HG03097 (cell line): Measurements from ENCODE around the gene NTN4.
"Not testable (repeated sequence)": the region's sequence is repeated elsewhere in the genome, so short reads cannot be mapped to it uniquely, and the experiment has no call there.

Experiments
- ATAC-seq: cut with Tn5 transposase; IDR thresholded peaks from one replicate; pipeline ENCODE4 v1.9.1; 2021; ENCODE audit not compliant: unreplicated experiment, low FRiP score

The NTN4 gene

DNA sequence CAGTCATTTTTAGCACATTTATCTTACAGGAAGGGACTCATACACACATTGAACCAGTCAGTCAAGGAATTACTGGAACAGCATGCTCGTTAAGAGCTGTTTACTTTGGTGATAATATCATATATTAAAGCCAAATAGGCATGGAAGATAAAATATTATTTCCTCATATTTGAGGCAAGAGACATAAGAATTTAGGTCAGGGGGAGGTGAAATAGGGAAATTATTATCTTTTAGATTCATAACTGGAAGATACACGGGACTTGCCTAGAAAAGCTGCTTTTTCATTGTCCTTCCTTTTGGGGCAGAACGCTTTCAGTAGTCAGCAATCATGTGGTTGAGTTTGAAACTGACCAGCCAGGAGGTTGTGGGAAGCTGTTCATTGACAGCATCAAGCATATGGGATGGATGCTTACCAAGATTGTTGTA, 72.5 kb downstream of the NTN4 start:
- ATAC-seq, result no peak

DNA sequence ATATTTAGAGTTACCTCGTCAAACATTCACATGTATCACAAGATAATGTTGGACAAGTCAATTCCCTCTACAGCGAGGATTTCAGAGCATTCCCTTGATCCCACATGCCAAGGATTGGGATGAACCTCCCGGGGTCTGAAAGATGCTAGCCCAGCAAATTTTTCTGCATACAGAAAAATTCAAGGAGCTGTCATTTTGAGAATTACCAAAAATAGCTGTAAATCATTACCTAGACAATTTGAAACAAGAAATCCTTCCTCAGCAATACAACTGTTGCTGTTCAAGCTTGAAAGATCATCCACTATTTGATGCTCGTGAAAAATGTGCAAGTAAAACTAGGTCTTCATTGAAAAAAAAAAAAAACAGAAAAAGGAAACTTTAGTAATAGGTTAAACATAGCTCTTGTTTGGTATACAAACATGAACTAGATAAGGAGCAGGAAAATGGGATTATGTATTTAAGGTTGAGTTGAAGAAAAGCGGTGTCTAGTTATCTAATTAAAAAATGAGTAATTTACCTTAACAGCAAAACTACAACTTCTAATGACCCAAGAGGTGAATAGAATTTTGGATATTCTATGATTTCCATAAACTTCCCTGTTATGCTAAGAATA, 73.1 kb downstream of the NTN4 start:
- no peak for ATAC-seq

DNA sequence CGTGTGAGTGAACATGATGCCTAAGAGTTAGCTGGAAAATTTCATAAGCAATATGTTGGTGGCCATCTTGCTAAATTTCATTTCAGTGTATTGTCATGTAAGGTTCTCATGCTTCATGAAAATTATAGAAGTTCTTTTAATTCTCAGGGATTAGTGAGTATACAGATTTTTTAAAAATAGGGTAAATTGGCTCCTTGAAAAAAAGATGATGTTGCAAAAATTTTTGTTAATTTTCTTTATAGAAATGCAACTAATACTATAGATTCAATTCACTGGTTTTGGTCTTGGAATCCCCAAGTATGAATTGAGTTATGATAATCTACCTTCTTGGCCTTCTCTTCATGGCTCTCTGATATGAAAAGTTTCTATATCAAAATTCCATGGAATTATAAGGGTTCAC, 75.4 kb downstream of the NTN4 start:
- ATAC-seq, result no peak

DNA sequence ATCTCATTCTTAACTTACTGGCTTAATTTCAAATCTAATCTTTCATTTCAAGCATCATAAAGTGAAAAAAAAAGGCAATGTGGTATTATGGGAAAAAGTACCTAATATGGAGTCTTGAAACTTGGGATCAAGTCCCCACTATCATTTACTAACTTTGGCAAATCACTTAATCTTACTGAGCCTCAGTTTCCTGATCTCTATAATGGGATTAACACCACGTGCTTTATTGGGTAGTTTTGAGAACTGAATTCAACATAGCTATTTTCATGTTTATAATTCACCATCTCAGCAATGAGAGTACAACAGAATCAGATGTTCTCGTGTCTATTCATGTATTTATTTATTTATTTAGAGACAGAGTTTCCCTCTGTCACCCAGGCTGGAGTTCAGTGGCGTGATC, 78.3 kb downstream of the NTN4 start:
- no peak for ATAC-seq

DNA sequence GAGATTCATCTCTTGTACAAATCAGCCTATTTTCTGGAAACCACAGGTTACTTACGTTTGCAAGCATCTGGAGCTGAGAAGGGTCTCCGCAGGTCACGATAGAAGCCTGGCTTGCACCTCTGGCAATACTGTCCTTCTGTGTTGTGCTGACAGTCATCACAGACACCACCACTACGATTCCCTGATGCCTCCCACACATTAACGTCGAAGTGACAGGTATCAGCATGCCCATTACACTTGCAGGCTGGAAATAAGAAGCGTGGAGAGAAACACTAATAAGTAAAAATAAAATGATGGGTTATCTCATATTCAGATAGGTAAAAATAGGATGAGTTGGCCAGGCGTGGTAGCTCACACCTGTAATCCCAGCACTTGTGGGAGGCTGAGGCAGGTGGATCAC, 80.2 kb downstream of the NTN4 start:
- ATAC-seq, result no peak

DNA sequence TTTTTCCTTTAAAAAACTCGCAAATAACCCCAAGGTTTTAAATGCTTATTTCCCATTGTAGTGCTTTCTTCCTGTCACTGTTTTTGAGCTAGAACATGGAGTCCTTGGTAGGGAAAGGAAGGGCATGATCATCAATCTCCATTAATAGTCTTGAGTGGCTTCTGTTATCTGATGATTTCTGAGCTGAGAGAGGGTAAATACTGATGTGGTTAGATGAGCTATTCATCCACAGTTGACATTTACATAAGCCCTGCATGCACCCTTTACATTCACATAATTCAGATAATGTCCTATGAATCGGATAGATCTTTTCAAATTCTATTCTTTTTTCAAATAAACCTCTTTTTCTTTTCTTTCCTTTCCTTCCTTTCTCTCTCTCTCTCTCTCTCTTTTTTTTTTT, 81.4 kb downstream of the NTN4 start:
- no peak for ATAC-seq

DNA sequence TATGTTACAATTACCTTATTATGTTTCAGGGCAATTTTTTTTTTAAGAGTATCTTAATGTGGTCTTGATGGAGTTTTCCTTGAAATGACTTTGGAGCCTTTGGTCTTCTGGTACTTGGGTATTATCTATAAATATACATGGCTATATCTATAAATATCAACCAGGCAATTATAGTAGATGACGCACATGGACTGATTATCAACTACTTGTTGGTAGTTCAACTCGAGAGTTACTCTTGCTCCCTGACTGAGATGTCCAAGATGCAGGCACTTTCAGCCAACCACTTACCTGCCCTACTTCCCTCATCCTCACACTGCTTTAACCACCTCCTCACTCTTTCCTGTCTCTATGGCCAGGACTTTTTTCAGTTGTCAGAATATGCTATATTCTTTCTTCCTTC, 85.4 kb downstream of the NTN4 start:
- no peak for ATAC-seq

DNA sequence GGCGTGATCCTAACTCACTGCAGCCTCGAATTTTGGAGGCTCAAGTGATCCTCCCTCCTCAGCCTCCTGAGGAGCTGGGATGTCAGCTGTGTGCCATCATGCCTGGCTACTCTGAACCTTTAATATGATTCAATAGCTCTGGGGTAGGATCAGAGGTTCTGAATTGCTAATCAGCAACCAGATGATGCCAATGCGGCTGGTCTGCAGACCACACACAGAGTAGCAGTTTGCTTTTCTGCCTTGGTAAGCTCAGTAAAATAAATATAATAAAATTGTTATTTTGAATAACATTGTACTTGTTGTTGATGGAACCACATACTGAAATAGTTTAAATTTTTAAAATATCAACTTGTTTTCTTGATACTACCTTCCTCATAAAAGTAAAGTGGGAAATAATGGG, 86.6 kb downstream of the NTN4 start:
- no peak for ATAC-seq

DNA sequence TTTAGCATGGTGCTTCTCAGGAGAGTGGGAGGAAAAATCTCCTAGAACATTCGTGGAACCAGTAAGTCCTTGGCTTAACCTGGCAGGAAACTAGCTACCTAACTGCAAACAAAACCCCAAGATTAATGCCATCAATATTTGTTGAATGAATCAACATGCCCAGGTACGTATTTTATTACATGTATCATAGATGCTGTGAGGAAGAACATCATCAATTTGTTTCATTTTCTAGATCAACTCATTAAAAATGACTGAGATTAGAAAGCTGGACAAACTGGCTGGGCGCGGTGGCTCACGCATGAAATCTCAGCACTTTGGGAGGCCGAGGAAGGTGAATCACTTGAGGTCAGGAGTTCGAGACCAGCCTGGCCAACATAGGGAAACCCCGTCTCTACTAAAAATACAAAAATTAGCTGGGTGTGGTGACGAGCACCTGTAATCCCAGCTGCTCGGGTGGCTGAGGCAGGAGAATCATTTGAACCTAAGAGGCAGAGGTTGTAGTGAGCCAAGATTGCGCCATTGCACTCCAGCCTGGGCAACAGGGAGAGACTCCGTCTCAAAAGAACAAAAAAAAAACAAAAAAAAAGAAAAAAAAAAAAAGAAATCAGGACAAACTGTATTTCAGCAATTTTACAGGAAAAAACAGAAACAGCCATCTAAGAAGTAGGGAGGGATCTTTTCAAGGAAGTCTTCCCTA, 88.7 kb downstream of the NTN4 start:
- ATAC-seq, result no peak

DNA sequence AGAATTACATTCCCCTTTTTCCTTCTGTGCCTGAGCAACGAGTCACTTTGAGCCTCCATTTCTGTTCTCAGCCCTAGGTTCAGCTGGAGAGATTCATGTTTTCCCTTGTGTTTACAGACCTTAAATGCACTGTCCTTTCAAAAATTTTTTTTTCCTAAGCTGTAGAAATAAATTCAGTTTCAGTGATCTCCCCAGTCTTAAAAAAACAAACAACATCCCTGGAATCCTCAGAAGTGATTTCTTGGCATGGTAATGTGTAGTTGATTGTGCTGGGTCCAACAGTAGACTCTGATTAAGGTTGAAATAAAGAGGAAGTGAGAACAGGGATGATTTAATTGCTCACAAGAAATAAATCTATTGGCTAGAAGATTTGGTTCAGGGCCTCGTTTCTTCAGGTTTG, 89.3 kb downstream of the NTN4 start:
- ATAC-seq, result no peak

DNA sequence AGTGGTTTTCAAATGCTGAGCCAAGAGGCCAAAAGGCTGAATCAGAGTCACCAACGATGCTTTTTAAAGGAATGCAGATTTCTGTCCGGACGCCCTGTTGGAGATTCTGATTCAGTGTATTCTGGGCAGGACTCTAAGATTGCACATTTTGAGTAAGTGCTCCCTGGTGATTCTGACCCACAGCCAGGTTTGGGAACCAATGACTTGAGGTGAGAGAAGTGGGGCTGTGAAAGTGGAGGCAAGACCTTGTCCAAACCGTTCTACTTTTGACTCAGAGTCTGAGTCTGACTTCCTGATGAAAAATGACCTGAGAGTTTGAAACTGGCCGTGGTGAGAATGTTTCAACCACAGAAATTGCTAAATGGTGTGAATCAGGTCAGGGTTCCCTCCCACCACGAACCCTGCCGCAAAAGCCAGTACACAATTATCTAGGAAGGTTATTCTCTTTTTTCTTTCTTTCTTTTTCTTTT, 90.2 kb downstream of the NTN4 start:
- peak; percentile 96 for ATAC-seq

DNA sequence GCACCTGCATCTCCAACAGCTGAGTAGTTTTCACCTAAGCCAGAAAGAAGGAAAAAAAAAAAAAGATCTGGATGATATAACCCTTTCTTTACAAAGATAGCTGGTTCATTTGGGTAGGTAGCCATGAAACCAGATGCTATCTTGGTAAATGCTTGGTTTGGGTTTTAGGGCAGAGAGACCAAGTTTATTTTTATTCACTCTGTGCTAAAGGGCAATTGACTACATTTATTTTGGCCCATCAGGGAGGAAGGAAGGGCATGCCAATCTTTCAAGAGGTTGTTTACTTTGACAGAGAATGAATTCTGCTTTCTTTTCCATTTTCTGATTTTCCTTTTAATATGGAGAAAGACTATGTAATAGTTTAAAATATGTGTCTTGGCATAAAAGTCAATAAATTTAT, 91.0 kb downstream of the NTN4 start:
- ATAC-seq, result no peak

DNA sequence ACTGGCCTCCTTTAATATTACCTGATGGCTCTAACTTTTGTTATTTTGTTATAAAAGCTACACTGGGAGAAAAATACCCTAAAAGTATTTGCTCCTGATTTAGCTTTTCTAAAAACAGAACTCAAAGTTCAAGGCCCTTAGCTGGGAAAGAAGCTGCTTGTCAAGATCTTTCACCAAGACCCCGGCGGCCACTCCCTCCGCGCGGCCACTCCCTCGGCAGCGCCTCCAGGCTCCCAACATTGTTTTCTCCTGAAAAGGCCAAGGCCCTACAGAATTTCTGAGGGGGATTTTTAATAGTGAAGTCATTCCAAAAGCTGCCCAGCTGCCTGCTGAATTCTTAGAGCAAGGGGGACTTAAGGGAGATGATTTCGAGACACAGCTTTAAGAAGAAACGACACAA, 96.4 kb downstream of the NTN4 start:
- ATAC-seq, result no peak

DNA sequence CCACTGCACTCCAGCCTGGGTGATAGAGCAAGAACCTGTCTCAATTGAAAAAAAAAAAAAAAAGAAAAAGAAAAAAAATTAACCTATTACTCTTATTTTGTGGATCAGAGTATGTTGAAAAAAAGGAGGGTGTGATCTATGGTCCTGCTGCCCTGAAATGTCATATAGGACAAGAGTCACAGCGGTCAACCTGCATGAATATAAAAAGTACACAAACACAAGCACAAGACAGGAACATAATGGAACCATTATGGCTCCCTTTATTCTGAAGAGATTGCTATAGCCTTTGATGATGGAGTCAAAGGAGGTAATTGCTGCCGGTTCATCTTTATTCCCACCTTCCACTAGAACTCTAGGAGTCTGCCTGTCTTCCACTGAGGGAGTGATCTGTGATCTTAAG, 96.9 kb downstream of the NTN4 start:
- ATAC-seq, result no peak

DNA sequence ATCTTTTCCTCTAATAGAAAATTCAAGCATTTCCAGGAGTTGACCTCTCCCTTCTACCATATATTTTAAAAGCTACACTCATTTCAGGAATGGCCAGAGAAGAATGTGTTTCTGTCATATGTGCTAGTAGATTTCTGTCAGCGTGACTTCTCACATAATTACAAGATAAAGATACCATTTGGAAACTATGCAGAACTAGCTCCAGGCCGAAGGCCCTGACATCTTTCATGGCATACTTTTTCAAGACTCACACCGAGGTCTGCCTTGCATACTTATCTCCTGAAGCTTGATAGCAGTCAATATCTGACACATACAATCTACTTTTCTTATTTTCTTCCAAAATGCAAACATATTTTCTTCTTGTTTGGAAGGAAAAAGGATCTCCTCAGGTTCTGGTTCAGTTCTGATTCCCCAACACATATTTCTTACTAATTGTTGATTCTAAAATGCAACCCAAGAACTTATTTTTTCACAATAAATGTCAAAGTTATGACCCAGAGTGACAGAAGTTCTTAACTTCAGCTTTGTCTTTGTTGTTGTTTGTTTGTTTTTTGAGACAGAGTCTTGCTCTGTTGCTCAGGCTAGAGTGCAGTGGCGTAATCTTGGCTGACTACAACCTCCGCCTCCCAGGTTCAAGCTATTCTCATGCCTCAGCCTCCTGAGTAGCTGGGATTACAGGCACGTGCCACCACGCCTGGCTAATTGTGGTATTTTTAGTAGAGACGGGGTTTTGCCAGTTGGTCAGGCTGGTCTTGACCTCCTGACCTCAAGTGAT, 99.5 kb downstream of the NTN4 start:
- ATAC-seq, result no peak

DNA sequence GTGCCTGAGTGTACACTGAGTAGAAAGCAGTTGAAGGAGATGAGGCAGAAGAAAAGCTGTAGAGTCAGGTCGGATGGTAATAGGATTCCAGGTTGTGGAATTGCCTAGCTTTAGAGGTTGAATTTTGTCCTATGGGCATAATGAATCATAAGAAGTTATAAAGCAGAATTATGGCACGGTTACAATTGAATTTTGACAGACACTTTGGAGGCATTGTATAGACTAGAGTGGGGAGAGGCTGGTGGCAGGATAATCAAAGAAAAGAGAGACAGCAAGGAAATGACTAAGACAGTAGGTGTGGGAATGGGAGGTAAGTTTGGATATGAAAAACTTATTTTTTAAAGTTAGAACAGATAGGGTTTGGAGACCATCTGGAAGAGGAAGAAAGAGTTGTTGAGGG, 102.6 kb downstream of the NTN4 start:
- no peak for ATAC-seq

DNA sequence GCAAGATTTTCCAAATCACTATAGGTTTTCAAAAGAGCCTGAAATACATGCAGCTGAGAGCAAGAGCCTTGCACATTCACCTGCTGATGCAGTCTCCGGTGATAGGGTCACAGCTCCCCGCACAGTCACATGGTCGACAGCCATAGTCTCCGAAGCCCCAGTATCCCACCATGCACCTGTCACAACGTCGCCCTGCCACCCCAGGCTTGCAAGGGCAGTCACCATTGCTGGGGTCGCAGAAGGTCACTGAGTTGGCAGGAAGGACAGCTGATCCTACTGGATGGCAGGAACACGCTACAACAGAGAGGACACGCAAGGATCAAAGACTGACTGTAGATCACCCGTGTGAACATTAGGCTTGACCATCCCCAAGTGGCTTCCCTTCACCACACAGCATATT, 107.1 kb downstream of the NTN4 start:
- ATAC-seq, result no peak

DNA sequence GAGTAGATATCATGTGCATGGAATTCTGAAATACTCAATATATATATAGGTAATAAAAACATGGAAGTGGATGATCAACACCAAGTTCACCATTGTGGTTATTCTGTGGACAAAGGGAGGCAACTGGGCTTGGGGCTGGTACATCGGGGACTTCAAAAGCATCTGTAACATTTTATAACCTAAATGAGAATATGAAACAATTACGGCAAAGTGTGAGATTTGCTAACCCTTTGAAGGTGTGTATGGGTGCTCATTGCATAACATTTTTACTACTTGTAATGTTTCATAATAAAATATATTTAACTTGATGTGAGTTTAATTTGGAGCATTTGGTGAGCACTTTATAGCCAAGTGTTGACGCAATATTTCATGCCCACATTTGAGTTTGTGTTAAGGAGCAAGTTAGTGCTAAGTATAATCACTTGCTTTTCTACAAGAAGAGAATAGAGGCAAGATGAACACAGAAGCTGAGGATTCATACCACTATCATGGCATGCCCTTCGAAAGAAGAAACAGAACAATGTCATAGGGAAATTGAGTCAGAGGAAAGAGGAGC, 109.3 kb downstream of the NTN4 start:
- ATAC-seq, result no peak

DNA sequence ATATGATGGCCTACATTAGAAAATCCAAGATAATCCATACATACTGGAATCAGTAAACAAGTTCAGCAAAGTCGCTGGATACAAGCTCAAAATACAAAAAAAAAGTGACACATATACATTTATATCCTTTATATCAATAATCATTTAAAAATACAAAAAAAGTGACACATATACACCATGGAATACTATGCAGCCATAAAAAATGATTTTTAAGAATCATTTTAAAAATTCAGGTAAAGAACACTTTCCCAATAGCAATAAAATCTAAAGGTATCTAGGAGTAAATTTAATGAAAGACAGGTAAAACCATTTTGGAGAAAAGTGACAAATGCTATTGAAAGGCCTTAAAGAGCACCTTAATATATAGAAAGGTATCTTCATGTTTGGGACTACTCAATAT, 111.9 kb downstream of the NTN4 start:
- ATAC-seq, result no peak

DNA sequence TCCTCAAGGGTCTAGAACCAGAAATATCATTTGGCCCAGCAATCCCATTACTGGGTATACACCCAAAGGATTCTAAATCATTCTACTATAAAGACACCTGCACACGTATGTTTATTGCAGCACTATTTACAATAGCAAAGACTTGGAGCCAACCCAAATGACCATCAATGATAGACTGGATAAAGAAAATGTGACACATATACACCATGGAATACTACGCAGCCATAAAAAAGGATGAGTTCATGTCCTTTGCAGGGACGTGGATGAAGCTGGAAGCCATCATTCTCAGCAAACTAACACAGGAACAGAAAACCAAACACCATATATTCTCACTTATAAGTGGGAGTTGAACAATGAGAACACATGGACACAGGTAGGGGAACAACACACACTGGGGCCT, 112.8 kb downstream of the NTN4 start:
- ATAC-seq, result not testable (repeated sequence)

DNA sequence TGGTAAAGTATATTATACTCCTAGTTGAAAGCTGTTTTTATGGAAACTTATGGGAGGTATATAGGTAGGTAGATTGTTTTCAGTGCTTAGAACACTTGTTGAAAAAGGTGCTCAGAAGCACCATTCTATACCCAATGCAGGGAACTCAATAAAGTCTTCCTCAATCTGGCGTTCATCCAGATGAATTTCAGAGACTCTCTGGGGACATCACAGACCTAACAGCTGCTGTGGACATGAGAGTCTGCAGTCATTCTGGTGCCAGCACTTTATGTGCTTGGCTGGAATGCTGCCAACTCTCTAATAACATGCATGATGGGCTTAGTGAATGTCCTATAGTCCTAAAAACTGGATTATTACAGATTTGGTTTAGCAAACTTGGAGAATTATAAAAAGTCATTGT, 115.9 kb downstream of the NTN4 start:
- ATAC-seq, result no peak

DNA sequence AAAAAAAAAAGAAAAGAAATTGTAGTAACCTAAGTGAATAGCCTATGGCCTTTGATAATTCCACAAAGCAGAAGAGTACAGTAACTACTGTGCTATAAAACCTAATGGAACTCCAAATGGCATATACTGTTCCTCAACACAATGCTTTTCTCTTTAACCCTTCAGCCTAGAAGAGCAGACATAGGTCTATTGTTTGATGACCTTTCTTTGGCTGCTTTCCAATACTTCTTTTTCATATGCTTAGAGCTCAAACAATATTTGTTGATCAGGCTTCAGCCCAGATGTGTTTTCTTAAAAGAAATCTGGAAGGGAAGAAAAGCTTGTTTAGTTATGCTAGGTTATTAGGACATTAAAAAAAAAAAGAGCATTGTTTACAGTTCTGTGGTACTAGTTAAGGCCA, 116.4 kb downstream of the NTN4 start:
- no peak for ATAC-seq
